GM18520 (cell line): ENCODE measurements around the gene SERINC3.

Experiments used
- ATAC-seq: cut with Tn5 transposase; IDR thresholded peaks from one replicate; pipeline ENCODE4 v1.9.1; 2021; ENCODE audit not compliant: unreplicated experiment

Gene SERINC3

GRCh38 chr20:44533928-44534327, 12.1 kb upstream of the SERINC3 start:
- ATAC-seq, result no peak

- ATAC-seq, result no peak
These were observed 11.1 kb upstream of the SERINC3 start for GRCh38 chr20:44532981-44533331.

GRCh38 chr20:44532259-44532980, 10.6 kb upstream of the SERINC3 start:
- ATAC-seq, result no peak

- no peak for ATAC-seq
These were observed 6.4 kb upstream of the SERINC3 start for GRCh38 chr20:44528309-44528708.

- no peak for ATAC-seq
These were observed 5.9 kb upstream of the SERINC3 start for GRCh38 chr20:44527716-44528199.

GRCh38 chr20:44526129-44526528, 4.3 kb upstream of the SERINC3 start:
- ATAC-seq, result no peak

GRCh38 chr20:44523746-44524145, 1.9 kb upstream of the SERINC3 start:
- no peak for ATAC-seq

GRCh38 chr20:44522841-44523240, 971 bp upstream of the SERINC3 start:
- ATAC-seq, result no peak

- no peak for ATAC-seq
These were observed 989 bp downstream of the SERINC3 start for GRCh38 chr20:44520881-44521280.

- ATAC-seq, result no peak
These were observed 3.6 kb downstream of the SERINC3 start for GRCh38 chr20:44518248-44518647.

- no peak for ATAC-seq
These were observed 4.4 kb downstream of the SERINC3 start for GRCh38 chr20:44517454-44517853.

GRCh38 chr20:44516491-44516890, 5.4 kb downstream of the SERINC3 start:
- ATAC-seq, result no peak

GRCh38 chr20:44513871-44514270, 8.0 kb downstream of the SERINC3 start:
- ATAC-seq, result no peak

GRCh38 chr20:44509762-44510161, 12.1 kb downstream of the SERINC3 start:
- ATAC-seq, result no peak

GRCh38 chr20:44504402-44505307, 17.2 kb downstream of the SERINC3 start:
- ATAC-seq, result no peak

GRCh38 chr20:44502968-44503367, 18.9 kb downstream of the SERINC3 start:
- ATAC-seq, result no peak

GRCh38 chr20:44501448-44501847, 20.4 kb downstream of the SERINC3 start:
- no peak for ATAC-seq

GRCh38 chr20:44500221-44500620, 21.6 kb downstream of the SERINC3 start:
- no peak for ATAC-seq

GRCh38 chr20:44497761-44498160, 24.1 kb downstream of the SERINC3 start:
- no peak for ATAC-seq

GRCh38 chr20:44496976-44497375, 24.9 kb downstream of the SERINC3 start:
- no peak for ATAC-seq

- ATAC-seq, result no peak
These were observed 25.9 kb downstream of the SERINC3 start for GRCh38 chr20:44495802-44496481.

GRCh38 chr20:44495257-44495656, 26.6 kb downstream of the SERINC3 start:
- ATAC-seq, result no peak
